Measurements from ENCODE around the gene ZNF341.

ZNF341 gene

GRCh38 chr20:33827634-33828325 is 96.0 kb downstream of the ZNF341 start:
- no peak for DNase-seq

GRCh38 chr20:33828326-33828844 is 96.6 kb downstream of the ZNF341 start:
- no peak for DNase-seq

- DNase-seq = no peak
Observed at GRCh38 chr20:33828967-33829560, 97.3 kb downstream of the ZNF341 start.

- no peak for DNase-seq
Observed at GRCh38 chr20:33829636-33830035, 97.8 kb downstream of the ZNF341 start.

GRCh38 chr20:33830371-33830770 is 98.6 kb downstream of the ZNF341 start:
- no peak for DNase-seq

- no peak for DNase-seq
Observed at GRCh38 chr20:33832103-33832804, 100.5 kb downstream of the ZNF341 start.

GRCh38 chr20:33833333-33833732 is 101.5 kb downstream of the ZNF341 start:
- DNase-seq = no peak

- no peak for DNase-seq
Observed at GRCh38 chr20:33835615-33836172, 103.9 kb downstream of the ZNF341 start.

GRCh38 chr20:33836277-33836676 is 104.5 kb downstream of the ZNF341 start:
- DNase-seq = no peak

- DNase-seq = no peak
Observed at GRCh38 chr20:33837096-33837830, 105.5 kb downstream of the ZNF341 start.

GRCh38 chr20:33838035-33838864 is 106.5 kb downstream of the ZNF341 start:
- DNase-seq = no peak

GRCh38 chr20:33839591-33839990 is 107.8 kb downstream of the ZNF341 start:
- no peak for DNase-seq

- no peak for DNase-seq
Observed at GRCh38 chr20:33840160-33840559, 108.4 kb downstream of the ZNF341 start.

- DNase-seq = no peak
Observed at GRCh38 chr20:33840759-33841435, 109.1 kb downstream of the ZNF341 start.

GRCh38 chr20:33841436-33841799 is 109.6 kb downstream of the ZNF341 start:
- DNase-seq = no peak

All from activated CD4-positive, CD25-positive, alpha-beta regulatory T cell treated with anti-CD3 and anti-CD28 coated beads, Interleukin-2, amount 50 U/mL, for 72 hours (primary cell).